COR-L47 (cell line): ENCODE results near the gene MSH6.

Experiments used
- DNase-seq: peaks from one replicate; lab custom pipeline; 2025; lab: John Stamatoyannopoulos, UW

The MSH6 gene, protein sequence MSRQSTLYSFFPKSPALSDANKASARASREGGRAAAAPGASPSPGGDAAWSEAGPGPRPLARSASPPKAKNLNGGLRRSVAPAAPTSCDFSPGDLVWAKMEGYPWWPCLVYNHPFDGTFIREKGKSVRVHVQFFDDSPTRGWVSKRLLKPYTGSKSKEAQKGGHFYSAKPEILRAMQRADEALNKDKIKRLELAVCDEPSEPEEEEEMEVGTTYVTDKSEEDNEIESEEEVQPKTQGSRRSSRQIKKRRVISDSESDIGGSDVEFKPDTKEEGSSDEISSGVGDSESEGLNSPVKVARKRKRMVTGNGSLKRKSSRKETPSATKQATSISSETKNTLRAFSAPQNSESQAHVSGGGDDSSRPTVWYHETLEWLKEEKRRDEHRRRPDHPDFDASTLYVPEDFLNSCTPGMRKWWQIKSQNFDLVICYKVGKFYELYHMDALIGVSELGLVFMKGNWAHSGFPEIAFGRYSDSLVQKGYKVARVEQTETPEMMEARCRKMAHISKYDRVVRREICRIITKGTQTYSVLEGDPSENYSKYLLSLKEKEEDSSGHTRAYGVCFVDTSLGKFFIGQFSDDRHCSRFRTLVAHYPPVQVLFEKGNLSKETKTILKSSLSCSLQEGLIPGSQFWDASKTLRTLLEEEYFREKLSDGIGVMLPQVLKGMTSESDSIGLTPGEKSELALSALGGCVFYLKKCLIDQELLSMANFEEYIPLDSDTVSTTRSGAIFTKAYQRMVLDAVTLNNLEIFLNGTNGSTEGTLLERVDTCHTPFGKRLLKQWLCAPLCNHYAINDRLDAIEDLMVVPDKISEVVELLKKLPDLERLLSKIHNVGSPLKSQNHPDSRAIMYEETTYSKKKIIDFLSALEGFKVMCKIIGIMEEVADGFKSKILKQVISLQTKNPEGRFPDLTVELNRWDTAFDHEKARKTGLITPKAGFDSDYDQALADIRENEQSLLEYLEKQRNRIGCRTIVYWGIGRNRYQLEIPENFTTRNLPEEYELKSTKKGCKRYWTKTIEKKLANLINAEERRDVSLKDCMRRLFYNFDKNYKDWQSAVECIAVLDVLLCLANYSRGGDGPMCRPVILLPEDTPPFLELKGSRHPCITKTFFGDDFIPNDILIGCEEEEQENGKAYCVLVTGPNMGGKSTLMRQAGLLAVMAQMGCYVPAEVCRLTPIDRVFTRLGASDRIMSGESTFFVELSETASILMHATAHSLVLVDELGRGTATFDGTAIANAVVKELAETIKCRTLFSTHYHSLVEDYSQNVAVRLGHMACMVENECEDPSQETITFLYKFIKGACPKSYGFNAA (N-terminal part only)

DNA sequence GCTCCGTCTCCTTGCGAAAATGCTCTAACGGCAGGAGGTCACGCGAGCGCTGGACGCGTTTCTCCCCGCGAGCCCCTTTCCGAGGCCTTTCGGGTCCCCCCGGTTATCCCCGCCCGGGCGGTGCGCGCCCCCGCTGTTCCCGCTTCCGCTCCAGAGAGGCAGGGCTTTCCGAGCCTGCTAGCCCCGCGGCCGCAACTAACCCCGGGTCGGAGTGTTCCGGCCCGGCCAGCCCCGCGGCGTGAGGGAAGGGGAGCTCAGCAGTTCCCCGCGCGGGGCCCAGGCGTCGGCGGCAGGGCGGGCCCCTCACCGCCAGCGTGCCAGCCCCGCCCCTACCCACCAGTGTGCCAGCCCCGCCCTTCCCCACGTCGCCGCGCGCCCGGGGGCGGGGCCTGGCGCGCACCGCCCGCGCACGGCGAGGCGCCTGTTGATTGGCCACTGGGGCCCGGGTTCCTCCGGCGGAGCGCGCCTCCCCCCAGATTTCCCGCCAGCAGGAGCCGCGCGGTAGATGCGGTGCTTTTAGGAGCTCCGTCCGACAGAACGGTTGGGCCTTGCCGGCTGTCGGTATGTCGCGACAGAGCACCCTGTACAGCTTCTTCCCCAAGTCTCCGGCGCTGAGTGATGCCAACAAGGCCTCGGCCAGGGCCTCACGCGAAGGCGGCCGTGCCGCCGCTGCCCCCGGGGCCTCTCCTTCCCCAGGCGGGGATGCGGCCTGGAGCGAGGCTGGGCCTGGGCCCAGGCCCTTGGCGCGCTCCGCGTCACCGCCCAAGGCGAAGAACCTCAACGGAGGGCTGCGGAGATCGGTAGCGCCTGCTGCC lies at the start of gene MSH6:
TSS of gene MSH6 (plus strand) at position 475 of the 815 bp plus-strand sequence. CDS start at position 564, 89 bp downstream.
- DNase-seq = peak; percentile 88

DNA sequence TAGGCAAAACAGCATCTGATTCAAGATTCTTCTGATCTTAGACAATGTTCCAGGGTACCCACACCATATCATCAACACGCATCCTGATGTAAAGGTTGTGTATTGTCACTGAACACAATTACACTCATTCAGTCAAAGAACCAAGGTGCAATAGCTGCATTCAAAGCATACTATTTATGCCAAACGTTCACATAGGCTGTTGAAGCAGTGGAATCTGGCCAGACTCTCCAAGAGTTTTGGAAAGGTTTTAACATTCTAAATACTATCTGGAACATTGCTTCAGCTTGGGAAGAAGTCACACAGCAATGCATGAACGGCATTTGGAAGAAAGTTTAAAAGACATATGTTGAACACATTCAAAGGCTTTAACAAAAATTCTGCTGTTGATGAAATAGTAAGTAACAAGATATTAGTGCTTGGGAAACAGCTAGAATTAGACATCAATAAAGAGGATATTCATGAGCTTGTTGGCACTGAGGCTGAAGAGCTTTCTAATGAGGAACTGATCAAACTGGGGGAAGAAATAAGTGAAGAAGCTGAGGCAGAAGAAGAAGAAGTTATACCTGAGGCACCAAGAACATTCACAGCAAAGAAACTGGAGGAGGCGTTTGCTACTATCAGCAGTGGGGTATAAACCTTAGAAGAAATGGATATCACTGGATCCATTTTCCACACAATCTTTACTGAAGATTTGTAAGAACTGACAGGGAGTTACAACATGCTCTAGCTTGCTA lies 47.6 kb upstream of the MSH6 start:
- no peak for DNase-seq

DNA sequence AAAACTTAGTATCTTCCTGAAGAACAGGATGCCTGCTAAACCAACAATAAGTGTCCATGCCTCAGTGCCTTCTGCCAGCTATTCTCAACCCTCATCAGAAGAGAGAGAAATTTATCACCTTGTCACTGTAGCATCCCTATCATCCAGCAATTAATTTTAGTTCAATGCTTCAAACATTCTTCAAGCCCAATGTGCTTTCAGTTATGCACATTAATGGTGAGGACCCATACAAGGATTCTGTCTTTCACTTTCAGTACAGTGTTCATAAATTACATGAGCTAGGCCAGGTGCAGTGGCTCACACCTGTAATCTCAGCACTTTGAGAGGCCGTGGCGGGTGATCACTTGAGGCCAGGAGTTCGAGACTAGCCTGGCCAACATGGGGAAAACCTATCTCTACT lies 47.0 kb upstream of the MSH6 start:
- no peak for DNase-seq

DNA sequence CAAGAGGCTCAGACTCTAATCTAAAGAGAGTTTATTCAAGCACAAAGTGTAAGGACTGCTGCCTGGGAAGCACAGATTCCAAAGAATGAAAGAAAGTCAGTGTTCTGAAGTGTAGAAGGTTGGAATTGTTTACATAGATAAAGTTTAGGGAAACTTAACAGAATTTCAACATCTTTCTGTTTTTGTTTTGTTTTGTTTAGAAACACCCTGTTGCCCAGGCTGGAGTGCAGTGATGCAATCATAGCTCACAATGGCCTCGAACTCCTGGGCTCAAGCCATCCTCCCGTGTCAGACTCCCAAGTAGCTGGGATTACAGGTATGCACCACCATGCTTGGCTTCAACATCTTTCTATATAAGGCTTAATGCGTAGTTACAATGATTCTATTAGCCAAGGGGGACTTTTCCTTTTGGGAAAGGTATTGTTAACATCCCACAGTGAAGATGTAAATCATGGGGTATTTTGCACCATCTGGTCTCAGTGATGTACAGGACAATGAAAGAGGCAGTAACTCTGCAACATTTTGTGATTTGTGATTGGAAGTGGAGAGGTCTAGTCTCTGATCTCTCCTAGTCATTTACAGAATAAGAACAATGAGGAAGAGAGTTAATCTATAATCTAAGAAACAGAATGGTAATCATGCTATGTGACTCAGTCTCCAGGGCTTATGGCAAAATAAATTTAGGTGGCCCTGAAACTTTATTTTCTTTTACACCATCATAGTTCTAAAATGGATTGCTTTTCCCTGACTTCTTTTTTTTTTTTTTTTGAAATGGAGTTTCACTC lies 45.6 kb upstream of the MSH6 start:
- no peak for DNase-seq

DNA sequence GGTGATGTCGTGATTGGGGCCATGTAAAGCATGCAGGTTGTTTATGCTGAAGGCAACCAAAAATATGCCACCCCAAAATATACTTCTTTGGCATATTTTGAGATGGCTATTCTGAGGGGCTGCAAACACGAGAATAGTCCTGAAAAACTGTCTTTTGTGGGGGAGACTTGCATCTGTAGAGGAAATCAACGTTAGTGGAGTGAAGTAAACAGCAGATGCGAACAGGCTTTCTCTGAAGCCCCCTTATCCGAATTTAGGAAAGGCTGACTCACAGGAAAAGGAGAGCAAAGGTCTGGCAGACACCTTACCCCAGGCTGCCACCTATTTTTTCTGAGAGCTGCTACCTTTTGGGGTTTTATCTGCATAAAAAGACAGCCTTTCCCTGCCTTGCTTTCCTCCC lies 44.6 kb upstream of the MSH6 start:
- DNase-seq = no peak

DNA sequence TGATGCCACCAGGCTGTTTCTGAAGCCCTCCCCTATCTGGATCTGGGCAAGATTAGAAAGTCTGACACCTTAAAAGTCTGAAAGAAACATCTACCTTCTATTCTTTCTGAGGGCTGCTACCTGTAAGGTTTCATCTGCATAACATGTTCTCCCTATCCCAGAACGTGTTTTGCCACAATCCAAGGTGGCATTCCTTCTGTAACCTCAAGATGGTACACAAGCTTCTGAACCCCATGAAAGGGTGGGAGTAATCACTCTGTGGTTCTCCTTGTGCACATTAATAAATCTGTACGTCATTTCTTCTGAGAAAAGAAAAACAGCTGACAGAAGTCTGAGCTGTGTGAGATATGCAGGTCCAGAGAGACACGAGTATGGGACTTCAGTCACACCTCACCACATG lies 41.8 kb upstream of the MSH6 start:
- DNase-seq = no peak

DNA sequence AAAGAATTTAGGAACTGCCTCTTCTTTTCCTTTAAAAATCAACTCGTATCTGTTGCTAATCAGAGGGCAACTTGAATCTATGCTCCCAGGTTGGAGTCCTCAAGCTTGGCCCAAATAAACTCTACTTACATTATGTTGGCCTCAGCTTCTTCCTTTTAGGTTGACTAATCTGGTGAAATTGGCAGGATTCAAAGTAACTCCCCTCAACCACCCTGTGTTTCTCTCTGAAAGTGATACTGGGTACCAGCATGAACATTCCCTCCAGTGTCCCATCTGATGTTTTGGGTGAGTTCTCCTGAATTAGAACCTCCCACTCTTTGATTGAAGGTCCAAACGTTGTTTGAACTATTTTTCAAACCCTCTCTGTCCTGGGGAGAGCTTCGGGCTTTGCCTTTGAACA lies 41.3 kb upstream of the MSH6 start:
- no peak for DNase-seq

DNA sequence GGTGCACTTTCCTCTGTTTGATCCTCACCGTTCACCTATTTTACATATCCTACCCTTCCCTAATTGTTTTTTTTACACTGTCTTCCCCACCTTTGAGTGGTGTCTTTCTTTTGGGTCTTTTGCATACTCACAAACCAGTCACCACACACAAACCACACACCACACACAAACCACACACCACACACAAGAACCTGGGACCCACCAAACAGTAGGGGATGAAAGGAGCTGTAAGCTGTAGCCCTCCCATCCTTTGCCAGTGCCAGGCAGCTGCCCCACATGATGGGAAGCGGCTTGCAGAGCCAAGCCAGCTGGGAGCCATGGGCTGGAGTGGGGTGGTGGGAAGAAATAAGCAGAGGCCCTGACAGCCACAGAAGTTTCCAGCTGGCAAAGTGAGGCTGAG lies 38.9 kb upstream of the MSH6 start:
- no peak for DNase-seq

DNA sequence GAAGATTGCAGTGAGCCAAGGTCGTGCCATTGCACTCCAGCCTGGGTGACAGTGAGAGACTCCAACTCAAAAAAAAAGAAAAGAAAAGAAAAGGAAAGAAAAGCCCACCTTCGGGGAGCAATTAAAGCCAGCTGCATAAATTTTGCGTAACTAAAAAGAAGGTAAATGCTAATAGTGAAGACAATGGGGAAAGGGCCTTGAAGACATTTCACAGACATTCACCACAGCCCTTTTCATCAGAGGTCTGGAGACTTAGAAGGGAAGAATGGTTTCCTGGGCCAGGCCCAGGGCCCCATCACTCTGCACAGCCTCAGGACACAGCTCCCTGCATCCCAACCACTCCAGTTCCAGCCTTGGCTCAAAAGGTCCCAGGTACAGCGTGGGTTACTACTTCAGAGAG lies 35.1 kb upstream of the MSH6 start:
- no peak for DNase-seq

DNA sequence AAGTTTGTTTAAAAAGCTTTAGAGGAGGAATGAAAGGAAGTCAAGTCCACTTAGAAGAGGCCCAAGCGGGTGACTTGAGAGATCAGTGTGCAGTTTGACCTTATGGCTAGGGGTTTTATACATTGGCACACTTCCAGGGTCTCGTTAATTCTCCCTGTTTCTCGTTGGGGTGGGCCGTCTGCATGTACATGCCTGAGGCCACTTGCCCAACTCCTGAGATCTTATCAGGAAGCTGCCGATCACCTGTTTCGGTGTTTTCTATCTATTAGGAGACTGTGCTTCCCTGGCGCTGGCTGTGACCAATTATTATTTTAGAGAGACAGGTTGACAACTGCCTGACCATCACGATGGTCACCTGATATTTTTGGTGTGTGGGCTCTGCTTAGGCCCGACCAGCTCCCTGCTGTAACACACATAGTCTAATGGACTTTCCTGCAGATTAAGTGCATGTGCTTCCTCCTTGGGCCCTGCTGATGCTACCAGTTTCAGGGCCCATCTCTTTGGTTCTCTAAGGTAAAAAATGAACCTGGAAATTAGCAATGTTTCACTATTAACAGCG lies 31.0 kb upstream of the MSH6 start:
- DNase-seq = no peak

DNA sequence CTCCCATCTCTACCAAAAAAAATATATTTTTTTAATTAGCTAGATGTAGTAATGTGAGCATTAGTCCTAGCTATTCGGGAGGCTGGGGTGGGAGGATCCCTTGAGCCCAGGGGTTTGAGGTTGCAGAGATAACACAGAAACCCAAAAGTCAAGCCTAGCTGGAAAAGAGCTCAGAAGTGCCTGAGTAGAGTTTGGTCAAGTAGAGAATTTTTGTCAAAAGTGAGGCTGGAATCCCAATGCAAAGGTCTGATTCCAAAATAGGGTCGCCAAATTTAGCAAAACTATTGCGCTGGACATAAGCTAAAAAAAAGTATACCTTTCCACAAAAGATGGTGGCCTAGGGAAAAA lies 15.5 kb upstream of the MSH6 start:
- DNase-seq = no peak

DNA sequence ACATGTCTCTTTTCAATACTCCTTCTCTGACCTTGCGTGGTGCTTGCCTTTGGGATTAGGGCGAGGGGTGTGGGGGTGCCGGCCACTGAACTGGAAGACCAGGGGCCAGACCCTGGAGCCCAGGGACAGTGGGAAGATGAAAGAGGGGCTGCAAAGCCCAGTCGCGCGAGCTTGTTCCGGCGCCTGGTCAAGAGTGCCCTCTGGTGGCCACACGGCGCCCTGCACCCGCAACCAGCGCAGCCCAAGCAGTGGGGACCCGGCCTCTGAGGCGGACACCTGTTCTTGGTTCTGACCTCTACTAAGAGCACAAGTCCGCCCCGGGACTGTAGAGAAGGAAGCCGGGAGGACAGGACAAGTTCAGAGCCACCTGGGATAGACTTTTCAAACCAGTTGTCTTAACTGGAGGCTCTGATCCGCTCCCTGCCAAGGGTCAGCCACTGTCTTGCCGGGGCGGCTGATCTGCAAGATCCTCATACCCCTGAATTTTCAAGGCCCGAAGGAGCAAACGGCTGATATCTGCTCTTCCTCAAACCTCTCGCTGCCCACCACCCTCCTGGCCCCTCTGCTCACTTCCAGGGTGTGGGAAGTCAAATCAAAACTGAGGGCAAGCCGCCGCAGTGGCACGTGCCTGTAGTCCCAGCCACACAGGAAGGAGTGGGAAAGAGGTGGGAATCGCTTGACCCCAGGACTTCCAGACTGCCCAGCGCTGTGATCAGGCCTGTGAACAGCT lies 14.9 kb upstream of the MSH6 start:
- peak; percentile 28 for DNase-seq

DNA sequence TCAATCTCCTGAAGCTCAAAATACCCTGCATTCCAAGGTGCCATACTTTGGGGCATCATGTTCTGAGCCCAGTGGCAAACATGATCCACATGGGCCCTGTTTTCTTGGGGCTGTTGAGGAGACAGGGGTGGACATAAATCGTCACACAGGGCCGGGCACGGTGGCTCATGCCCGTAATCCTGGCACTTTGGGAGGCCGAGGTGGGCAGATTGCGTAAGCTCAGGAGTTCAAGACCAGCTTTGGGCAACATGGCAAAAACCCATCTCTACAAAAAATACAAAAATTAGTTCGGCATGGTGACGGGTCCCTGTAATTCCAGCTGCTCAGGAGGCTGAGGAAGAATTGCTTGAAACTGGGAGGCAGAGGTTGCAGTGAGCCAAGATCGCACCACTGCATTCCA lies 13.6 kb upstream of the MSH6 start:
- no peak for DNase-seq

DNA sequence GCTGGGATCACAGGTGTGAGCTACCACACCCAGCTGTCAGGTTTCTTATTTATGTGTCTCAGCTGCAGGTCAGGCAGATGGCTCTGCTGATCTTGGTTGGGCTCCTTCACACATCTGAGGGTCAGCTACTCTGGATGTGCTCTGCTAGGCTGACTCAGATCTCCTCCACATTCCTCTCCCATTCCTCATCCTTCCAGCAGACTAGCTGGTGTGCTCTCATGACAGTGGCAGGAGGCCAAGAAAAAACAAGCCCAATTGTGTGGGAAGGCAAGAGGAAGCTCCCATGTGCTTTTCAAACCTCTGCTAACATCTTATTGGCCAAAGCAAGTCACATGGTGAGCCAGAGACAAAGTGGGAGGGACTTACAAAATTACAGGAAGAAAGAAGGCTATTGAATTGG lies 11.7 kb upstream of the MSH6 start:
- peak; percentile 36 for DNase-seq

DNA sequence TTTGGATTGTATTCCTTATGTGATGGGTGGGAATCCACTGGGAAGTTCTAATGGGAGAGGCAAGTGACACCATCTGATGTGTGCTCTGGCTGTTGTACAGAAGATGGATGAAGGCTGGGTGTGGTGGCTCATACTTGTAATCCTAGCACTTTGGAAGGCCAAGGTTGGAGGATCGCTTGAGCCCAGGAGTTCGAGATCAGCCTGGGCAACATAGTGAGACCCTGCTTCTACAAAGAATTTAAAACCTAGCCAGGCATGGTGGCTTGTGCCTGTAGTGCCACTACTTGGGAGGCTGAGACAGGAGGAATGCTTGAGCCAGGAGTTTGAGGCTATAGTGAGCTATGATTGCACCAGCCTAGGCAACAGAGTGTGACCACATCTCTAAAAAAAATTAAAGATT lies 10.6 kb upstream of the MSH6 start:
- DNase-seq = no peak

DNA sequence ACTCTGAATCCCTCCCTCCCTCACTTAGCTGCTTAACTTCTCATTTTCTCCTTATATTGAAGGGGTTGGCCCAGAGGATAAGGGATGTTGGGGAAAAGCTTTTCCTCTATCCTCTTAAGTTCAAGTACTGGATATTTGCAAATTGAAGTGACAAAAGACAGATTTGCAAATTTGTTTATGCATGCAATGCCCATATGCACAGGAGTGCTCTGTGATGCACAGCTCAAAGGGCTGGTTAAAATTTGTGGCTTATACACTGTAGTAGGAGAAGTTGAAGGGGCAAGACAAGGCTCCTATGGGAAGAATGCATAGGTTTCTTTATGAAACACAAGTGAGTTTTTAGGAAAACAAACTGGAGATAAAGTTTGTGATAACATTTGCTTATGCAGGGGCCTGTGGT lies 8.4 kb upstream of the MSH6 start:
- DNase-seq = no peak

DNA sequence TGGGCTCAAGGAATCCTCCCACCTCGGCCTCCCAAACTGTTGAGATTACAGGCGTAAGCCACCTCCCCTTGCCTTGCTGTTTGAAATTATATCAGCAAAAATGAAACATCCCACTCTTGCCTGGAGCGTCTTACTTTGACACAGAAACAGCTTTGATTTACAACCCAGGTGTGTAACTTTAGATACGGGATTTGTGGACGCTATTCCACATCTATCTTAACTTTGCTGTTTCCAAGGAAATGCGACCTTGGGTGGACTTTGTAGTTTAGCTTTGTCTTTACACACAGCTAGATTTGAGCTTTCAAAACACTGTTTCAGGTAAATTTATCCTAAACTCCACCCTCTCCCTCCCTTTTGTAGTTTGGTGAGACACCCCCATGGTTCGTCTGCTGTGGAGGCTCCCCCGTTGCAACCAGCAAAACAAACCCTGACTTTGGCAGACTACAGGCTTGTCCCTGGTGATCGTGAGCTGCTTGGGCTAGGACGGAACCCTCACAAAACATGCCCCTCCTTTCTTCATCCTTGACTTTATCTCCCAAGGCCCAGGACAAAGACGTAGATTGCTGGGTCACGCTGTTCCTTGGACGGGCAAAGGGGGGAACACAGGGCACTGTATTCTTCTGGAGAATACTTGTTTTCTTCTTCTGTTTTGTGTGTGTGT lies 5.5 kb upstream of the MSH6 start:
- DNase-seq = no peak

DNA sequence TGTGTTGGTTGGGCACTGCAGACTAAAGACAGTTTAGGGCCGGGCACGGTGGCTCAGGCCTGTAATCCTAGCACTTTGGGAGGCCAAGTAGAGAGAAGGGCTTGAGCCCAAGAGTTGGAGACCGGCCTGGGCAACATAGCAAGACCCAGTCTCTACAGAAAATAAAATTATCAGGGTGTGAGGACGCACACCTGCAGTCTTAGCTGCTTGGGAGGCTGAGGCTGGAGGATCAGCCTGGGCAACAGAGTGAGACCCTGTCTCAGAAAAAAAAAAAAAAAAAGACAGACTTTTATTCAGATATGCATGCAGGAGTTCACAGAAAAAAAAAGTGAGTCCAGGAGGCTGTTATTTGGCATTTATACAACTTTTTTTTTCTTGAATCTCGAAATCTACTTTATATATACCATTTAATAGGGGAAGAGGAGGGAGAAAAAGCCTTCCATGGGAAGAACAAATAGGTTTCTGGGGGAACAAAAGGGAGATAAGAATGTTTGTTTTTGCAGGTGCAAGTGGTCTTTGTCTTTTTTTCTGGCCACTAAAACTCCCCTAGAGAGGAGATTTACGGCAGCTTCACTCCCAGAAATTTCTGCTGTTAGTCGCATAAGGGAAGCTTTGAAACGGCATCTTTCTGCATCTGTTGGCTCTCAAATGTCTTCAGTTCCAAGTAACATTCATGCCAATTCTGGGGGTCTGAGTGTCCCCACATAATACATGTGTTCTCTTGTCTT lies 4.1 kb upstream of the MSH6 start:
- no peak for DNase-seq
